AG20443 (cell line): ENCODE results near the gene LAMTOR4.
"Not testable (repeated sequence)": the region's sequence is repeated elsewhere in the genome, so short reads cannot be mapped to it uniquely, and the experiment has no call there.

Source experiments
- DNase-seq: peaks from one replicate; pipeline ENCODE4 v3.0.0; 2012; ENCODE audit warnings: low spot score, mixed read lengths

LAMTOR4 gene

DNA sequence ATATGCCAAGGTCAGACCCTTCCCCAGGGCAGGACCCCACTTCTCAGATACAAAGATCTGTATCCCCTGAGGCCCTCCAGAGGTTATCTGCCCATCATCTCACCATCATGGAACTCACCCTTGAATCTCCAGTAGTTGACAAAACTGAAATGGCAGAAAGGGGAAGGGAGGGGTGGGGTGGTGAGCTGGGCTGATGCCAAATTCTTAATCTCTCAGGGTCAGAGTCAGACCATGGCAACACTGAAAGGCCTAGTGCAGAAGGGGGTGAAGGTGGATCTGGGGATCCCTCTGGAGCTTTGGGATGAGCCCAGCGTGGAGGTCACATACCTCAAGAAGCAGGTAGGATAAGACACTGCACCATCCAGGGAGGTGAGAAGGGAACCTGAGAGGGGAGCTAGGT lies 26.1 kb upstream of the LAMTOR4 start:
- DNase-seq: no peak

DNA sequence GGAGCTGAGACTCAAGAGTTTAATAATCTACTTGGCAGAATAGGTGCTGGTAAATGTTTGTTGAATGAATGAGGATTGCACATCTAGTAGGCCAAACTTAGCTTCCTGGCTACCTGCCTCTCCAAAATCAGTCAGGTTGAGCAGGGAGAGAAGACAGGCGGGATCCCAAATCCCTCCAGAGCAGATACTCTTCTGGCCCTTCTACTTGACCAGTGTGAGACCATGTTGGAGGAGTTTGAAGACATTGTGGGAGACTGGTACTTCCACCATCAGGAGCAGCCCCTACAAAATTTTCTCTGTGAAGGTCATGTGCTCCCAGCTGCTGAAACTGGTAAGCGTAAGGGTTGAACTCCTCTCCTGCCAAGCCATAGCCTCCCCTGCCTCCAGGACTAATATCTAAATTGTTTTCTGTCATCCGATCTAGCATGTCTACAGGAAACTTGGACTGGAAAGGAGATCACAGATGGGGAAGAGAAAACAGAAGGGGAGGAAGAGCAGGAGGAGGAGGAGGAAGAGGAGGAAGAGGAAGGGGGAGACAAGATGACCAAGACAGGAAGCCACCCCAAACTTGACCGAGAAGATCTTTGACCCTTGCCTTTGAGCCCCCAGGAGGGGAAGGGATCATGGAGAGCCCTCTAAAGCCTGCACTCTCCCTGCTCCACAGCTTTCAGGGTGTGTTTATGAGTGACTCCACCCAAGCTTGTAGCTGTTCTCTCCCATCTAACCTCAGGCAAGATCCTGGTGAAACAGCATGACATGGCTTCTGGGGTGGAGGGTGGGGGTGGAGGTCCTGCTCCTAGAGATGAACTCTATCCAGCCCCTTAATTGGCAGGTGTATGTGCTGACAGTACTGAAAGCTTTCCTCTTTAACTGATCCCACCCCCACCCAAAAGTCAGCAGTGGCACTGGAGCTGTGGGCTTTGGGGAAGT lies 24.2 kb upstream of the LAMTOR4 start:
- no peak for DNase-seq

DNA sequence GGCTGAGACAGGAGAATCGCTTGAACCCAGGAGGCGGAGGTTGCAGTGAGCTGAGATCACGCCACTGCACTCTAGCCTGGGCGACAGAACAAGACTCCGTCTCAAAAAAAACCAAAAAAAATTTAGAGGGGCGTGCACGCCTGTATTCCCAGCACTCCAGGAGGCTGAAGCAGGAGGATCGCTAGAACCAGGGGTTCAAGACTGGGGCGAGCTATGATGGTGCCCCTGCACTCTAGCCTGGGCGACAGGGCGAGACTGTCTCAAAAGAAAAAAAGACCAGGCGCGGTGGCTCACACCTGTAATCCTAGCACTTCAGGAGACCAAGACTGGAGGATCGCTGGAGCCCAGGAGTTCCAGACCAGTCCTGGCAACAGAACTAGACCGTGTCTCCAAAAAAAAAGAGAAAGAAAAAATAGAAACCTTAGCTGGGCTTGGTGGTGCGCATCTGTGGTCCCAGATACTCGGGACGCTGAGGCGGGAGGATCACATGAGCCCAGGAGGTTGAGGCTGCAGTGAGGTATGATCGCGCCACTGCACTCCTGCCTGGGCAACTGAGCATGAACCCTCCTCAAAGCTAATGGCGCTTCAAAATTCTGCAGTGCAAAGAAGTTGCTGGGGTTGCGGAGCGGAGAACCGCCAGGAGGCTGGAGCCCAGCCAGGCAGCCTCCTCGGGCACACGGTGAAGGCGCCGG lies 22.3 kb upstream of the LAMTOR4 start:
- DNase-seq: no peak

DNA sequence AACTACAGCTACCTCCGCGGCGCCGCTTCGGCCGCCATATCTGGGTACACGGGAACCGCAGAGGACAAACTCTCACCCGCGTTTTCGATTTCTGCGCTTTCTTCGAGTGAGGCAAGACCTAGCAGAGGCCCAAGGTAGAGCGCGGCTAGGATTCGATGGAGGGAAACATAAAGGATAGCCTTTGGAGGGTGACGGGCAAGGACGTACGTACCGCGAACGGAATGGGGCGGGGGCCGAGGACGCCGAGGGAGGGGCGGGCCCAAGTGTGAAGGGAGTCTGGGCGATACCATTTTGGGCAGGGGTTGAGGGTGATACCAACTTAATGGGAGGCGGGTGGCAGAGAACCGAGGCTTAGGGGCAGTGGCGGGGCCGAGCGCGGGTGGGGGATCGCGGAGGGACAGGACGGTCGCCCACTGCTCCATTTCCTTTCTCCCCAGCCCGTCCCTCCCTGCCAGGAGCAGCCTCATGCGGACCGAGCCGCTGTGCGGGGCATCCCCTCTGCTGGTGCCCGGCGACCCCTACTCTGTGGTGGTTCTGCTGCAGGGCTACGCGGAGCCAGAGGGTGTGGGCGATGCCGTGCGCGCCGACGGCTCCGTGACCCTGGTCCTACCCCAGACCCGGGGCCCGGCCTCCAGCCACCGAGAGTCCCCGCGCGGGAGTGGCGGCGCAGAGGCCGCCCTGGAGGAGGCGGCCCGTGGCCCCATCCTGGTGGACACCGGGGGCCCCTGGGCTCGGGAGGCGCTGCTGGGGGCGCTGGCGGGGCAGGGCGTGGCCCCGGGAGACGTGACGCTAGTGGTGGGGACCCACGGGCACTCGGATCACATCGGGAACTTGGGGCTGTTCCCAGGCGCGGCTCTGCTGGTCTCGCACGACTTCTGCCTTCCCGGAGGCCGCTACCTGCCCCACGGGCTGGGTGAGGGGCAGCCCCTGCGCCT lies 21.5 kb upstream of the LAMTOR4 start, which contains the start of gene MBLAC1:
Gene MBLAC1, plus strand, starts transcription at position 37 of the 935 bp plus-strand sequence. Its CDS starts 429 bp downstream, at position 466.
- DNase-seq: peak; percentile 95

DNA sequence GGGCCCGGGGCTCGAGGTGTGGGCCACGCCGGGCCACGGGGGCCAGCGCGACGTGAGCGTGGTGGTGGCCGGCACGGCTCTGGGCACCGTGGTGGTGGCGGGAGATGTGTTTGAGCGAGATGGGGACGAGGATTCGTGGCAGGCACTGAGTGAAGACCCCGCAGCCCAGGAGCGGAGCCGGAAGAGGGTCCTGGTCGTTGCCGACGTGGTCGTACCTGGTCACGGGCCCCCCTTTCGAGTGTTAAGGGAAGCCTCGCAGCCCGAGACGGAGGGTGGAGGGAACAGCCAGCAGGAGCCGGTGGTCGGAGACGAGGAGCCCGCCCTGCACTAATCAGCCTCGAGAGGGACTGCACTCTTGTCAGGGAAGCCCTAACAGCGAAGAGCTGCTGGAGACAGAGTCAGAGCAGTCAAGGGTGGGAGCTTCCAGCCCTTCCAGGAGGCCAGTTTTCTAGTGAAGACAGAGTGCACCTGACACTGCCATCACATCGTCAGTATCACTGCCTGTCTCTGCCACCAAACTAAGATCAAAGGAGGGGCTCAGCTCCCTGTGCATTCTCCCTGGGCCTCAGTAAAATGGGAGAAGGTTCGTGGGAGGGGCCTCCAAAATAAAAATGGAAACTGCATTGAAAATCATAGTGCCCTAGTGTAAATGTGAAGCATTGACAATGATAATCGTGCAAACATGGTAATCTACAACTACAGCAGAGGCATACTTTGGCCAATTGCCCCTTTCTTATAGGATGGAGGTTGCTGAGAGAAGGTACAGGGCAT lies 20.7 kb upstream of the LAMTOR4 start:
- DNase-seq: no peak

DNA sequence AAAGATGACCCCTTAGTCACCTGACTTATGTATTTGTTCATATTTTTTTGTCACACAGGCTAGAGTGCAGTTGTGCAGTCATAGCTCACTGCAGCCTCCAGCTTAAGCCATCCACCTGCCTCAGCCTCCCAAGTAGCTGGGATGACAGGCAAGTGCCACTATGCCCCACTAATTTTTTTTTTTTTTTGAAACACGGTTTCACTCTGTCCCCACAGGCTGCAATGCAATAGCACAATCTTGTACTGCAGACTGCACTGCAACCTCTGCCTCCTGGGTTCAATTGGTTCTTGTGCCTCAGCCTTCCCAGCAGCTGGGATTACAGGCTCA lies 20.1 kb upstream of the LAMTOR4 start:
- no peak for DNase-seq

- not testable (repeated sequence) for DNase-seq
These were observed 18.5 kb upstream of the LAMTOR4 start for GRCh38 chr7:100130220-100130607.

GRCh38 chr7:100130608-100131453 lies 17.9 kb upstream of the LAMTOR4 start:
- DNase-seq: peak; percentile 80

- no peak for DNase-seq
These were observed 16.6 kb upstream of the LAMTOR4 start for GRCh38 chr7:100132126-100132525.

DNA sequence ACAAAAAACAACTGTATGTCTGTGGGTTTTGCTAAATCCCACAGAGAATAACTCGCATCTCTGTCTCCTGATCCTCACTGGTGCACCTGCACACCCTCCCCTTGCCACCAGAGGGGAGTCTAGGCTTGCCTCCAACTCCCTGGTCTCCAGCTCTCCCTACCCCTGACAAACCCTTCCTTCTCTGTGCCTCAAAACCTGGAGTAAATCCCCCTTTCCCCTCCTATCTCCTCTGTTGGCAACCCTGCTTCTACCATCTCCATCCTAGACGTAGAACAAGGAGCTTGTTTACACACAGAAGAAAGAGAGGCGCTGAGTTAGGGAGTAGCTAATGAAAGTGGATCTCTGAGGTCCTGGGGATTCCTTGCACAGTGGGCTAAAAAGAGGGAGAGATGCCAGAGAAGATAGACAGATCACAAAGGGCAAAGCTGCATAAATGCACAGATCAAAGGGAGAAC lies 16.0 kb upstream of the LAMTOR4 start:
- peak; percentile 80 for DNase-seq

DNA sequence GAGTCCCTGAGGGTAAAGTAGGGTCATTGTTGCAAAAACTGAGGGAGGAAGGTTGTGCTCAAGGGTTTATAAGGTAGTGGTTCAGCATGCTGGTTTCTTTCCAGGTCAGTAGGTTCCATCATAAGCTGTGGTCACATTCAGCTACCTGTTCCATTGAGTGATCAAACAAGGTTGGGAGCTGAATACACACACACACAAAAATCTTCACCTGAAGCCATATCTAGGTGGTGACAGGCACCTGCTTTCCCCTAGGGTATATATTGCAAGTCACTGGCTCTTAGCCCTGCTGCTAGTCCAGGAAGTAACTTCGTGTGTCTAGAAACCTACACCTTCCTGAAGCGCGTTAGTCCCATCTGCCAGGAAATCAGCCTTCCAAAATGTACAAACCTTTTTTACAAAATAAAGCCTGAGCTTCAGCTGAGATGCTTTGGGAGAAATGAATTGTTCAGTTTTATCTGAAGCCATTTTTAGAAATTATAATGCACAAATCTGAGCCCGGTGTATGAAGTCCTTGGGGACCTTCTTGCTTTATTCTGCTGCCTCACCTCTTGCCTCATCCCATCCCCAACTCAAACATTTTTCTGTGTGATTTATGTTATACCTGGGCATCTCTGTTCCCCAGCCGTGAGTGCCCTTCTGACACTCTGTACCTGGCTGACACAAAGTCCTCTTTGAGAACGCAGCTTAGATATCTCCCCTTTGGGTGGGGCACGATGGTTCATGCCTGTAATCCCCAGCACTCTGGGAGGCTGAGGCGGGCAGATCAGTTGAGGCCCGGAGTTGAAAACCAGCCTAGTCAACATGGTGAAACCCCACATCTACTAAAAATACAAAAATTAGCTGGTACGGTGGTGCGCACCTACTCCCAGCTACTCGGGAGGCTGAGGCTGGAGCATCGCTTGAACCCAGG lies 10.6 kb upstream of the LAMTOR4 start:
- DNase-seq: no peak

DNA sequence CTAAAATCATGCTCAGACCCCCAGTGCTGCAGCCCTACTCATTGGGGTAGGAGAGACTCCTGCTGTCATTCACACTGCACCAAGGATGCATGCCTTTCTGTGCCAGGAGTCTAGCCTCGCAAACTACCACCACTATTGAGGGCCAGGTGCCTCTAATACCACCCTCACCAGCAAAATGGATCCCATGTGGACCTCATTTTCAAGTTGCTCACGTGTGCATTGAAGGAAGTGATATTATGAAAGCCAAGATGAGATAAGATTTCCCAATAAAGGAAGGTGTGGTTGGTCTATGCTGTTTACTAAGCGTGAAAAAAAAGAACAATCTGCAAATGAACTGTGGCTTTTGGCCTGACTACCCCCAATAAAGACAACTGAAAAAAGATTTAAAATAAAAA lies 7.2 kb upstream of the LAMTOR4 start:
- DNase-seq: no peak

DNA sequence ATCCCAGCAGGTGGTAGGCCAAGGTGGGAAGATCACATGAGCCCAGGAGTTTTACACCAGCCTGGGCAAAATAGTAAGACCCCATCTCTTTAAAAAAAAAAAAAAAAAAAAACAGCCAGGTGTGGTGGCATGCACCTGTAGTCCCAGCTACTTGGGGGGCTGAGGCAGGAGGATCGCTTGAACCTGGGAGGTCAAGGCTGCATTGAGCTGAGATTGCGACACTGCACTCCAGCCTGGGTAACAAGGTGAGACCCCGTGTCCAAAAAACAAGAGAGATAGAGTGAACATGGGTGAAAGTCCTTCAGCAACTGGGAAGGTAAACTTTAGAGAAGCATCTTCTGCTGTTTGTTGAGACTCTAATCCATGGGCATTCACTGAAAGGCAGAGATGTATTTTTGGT lies 6.3 kb upstream of the LAMTOR4 start:
- no peak for DNase-seq

DNA sequence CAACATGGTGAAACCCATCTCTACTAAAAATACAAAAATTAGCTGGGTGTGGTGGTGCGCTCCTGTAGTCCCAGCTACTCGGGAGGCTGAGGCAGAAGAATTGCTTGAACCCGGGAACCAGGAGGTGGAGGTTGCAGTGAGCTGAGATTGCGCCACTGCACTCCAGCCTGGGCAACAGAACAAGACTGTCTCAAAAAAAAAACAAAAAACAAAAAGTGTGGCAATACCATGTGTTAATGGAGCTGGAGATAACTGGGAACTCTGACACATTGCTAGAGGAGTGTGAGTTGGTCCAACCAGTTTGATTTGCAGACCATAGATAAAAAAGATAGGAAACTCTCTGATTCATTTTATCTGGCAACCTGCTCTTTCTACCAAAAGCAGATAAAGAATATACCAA lies 2.4 kb upstream of the LAMTOR4 start:
- peak; percentile 55 for DNase-seq

- DNase-seq: no peak
These were observed 1.4 kb upstream of the LAMTOR4 start for GRCh38 chr7:100147278-100147677.

GRCh38 chr7:100148225-100148558 lies 526 bp upstream of the LAMTOR4 start:
- DNase-seq: no peak

GRCh38 chr7:100152404-100152803 lies 3.7 kb downstream of the LAMTOR4 start:
- no peak for DNase-seq

GRCh38 chr7:100152937-100153666 lies 4.4 kb downstream of the LAMTOR4 start:
- DNase-seq: peak; percentile 1
